Activated naive CD4-positive, alpha-beta T cell treated with anti-CD3 and anti-CD28 coated beads, Interleukin-2, amount 10 ng/mL, durations not matched to agents 7 days and 5 days (primary cell): ENCODE measurements around the gene CDH15.
"Not testable (repeated sequence)": the region's sequence is repeated elsewhere in the genome, so short reads cannot be mapped to it uniquely, and the experiment has no call there.

Source experiments
- CTCF ChIA-PET: fragments of 350-600 bp; sonication (Branson Sonifier 250); formaldehyde crosslinking; loops from one replicate; lab custom pipeline; 2021; ENCODE audit warnings: antibody characterized with exemption; lab: Charles Lee
- DNase-seq: peaks from one replicate; pipeline ENCODE4 v3.0.0-alpha.2; 2020
- H3K27ac Mint-ChIP-seq: one replicate; pipeline ENCODE4 v1.8.0; 2021; ENCODE audit warnings: mild to moderate bottlenecking, moderate library complexity, mixed read lengths
- H3K27me3 Mint-ChIP-seq: one replicate; pipeline ENCODE4 v1.8.0; 2021; ENCODE audit warnings: mild to moderate bottlenecking, mixed read lengths
- H3K36me3 Mint-ChIP-seq: one replicate; pipeline ENCODE4 v1.8.0; 2021; ENCODE audit warnings: mixed read lengths
- H3K4me1 Mint-ChIP-seq: one replicate; pipeline ENCODE4 v1.8.0; 2021; ENCODE audit warnings: mixed read lengths
- H3K4me3 Mint-ChIP-seq: one replicate; pipeline ENCODE4 v1.8.0; 2021; ENCODE audit warnings: mild to moderate bottlenecking, moderate library complexity, mixed read lengths
- H3K9me3 Mint-ChIP-seq: one replicate; pipeline ENCODE4 v1.8.0; 2021; ENCODE audit warnings: mixed read lengths

CDH15 gene

GRCh38 chr16:89155851-89156739, 15.5 kb upstream of the CDH15 start:
- no peaks in the 10 kb centered on the region for H3K4me1 Mint-ChIP-seq
- no peaks in the 10 kb centered on the region for H3K27me3 Mint-ChIP-seq

GRCh38 chr16:89156740-89157645, 14.6 kb upstream of the CDH15 start:
- Mint-ChIP-seq H3K36me3 (peaks cover 4% of the 10 kb centered on the region), H3K4me1 (no peaks in the 10 kb centered on the region), H3K9me3 (peaks cover 17% of the 10 kb centered on the region), H3K27me3 (no peaks in the 10 kb centered on the region), H3K4me3 (no peak overlapping the region), H3K27ac (no peak overlapping the region)
- CTCF ChIA-PET, result no interaction called here
- DNase-seq, result no peak

More at GRCh38 chr16:89155851-89156739, 15.5 kb upstream of the CDH15 start:
- Mint-ChIP-seq H3K27ac (peak overlapping the region; percentile 30), H3K4me3 (no peak overlapping the region), H3K9me3 (peaks cover 17% of the 10 kb centered on the region), H3K36me3 (peaks cover 11% of the 10 kb centered on the region)
- CTCF ChIA-PET, result no interaction called here
- no peak for DNase-seq

GRCh38 chr16:89157778-89158177, 13.8 kb upstream of the CDH15 start:
- CTCF ChIA-PET, result no interaction called here
- no peak for DNase-seq

GRCh38 chr16:89159066-89159849, 12.3 kb upstream of the CDH15 start:
- CTCF ChIA-PET, result no interaction called here
- peaks cover 3% of the 10 kb centered on the region for H3K27me3 Mint-ChIP-seq
- peaks cover 17% of the 10 kb centered on the region for H3K9me3 Mint-ChIP-seq

More at GRCh38 chr16:89157778-89158177, 13.8 kb upstream of the CDH15 start:
- Mint-ChIP-seq H3K27ac (no peak overlapping the region), H3K27me3 (no peaks in the 10 kb centered on the region), H3K4me3 (no peak overlapping the region), H3K4me1 (no peaks in the 10 kb centered on the region), H3K9me3 (peaks cover 17% of the 10 kb centered on the region), H3K36me3 (peaks cover 1% of the 10 kb centered on the region)

GRCh38 chr16:89159850-89160354, 11.6 kb upstream of the CDH15 start:
- CTCF ChIA-PET, result no interaction called here
- Mint-ChIP-seq H3K4me1 (no peaks in the 10 kb centered on the region), H3K27me3 (peaks cover 4% of the 10 kb centered on the region), H3K36me3 (no peaks in the 10 kb centered on the region), H3K9me3 (peaks cover 17% of the 10 kb centered on the region), H3K4me3 (no peak overlapping the region), H3K27ac (no peak overlapping the region)
- DNase-seq, result no peak

More at GRCh38 chr16:89159066-89159849, 12.3 kb upstream of the CDH15 start:
- Mint-ChIP-seq H3K36me3 (no peaks in the 10 kb centered on the region), H3K27ac (no peak overlapping the region), H3K4me3 (no peak overlapping the region), H3K4me1 (no peaks in the 10 kb centered on the region)
- DNase-seq, result no peak

GRCh38 chr16:89160977-89161701, 10.4 kb upstream of the CDH15 start:
- Mint-ChIP-seq H3K4me1 (no peaks in the 10 kb centered on the region), H3K4me3 (no peak overlapping the region), H3K27ac (no peak overlapping the region), H3K27me3 (peaks cover 4% of the 10 kb centered on the region), H3K9me3 (peaks cover 17% of the 10 kb centered on the region), H3K36me3 (no peaks in the 10 kb centered on the region)
- DNase-seq, result no peak
- CTCF ChIA-PET, result no interaction called here

GRCh38 chr16:89161763-89162713, 9.5 kb upstream of the CDH15 start:
- no peak for DNase-seq
- H3K9me3 Mint-ChIP-seq, result peaks cover 17% of the 10 kb centered on the region
- CTCF ChIA-PET, result no interaction called here
- peak overlapping the region; percentile 61 for H3K27ac Mint-ChIP-seq
- H3K4me1 Mint-ChIP-seq, result no peaks in the 10 kb centered on the region
- H3K36me3 Mint-ChIP-seq, result no peaks in the 10 kb centered on the region
- H3K27me3 Mint-ChIP-seq, result peaks cover 11% of the 10 kb centered on the region
- no peak overlapping the region for H3K4me3 Mint-ChIP-seq

- Mint-ChIP-seq H3K27ac (no peak overlapping the region), H3K4me1 (no peaks in the 10 kb centered on the region), H3K27me3 (peaks cover 12% of the 10 kb centered on the region), H3K9me3 (peaks cover 7% of the 10 kb centered on the region), H3K4me3 (no peak overlapping the region), H3K36me3 (no peaks in the 10 kb centered on the region)
- no peak for DNase-seq
- CTCF ChIA-PET, result interaction anchor here (1.3 kb wide), 1 partner anchor 223 kb away, joined by 3 read pairs; no protein-coding TSS in a partner anchor
These were observed 8.3 kb upstream of the CDH15 start for GRCh38 chr16:89163297-89163696.

- no peak for DNase-seq
- Mint-ChIP-seq H3K4me1 (no peaks in the 10 kb centered on the region), H3K4me3 (no peak overlapping the region), H3K36me3 (no peaks in the 10 kb centered on the region), H3K27me3 (peaks cover 23% of the 10 kb centered on the region), H3K9me3 (no peaks in the 10 kb centered on the region), H3K27ac (no peak overlapping the region)
- CTCF ChIA-PET, result interaction anchor here (1.0 kb wide), 1 partner anchor 427 kb away, joined by 3 read pairs; no protein-coding TSS in a partner anchor
These were observed 7.1 kb upstream of the CDH15 start for GRCh38 chr16:89164436-89164835.

- no peak overlapping the region for H3K4me3 Mint-ChIP-seq
- DNase-seq, result no peak
- H3K4me1 Mint-ChIP-seq, result no peaks in the 10 kb centered on the region
- H3K27me3 Mint-ChIP-seq, result peaks cover 29% of the 10 kb centered on the region
- no peak overlapping the region for H3K27ac Mint-ChIP-seq
- H3K9me3 Mint-ChIP-seq, result no peaks in the 10 kb centered on the region
- CTCF ChIA-PET, result interaction anchor here (1.0 kb wide), 1 partner anchor 428 kb away, joined by 3 read pairs; no protein-coding TSS in a partner anchor
- H3K36me3 Mint-ChIP-seq, result no peaks in the 10 kb centered on the region
These were observed 6.5 kb upstream of the CDH15 start for GRCh38 chr16:89164847-89165680.

GRCh38 chr16:89165681-89165979, 5.9 kb upstream of the CDH15 start:
- H3K9me3 Mint-ChIP-seq, H3K36me3 Mint-ChIP-seq, CTCF ChIA-PET, H3K4me1 Mint-ChIP-seq, H3K27ac Mint-ChIP-seq, DNase-seq, H3K4me3 Mint-ChIP-seq: not testable (repeated sequence)
- peaks cover 35% of the 10 kb centered on the region for H3K27me3 Mint-ChIP-seq
